ELR (cell line): Measurements from ENCODE around the gene EXOC3L4.

Source experiments
- DNase-seq: peaks from one replicate; pipeline ENCODE4 v3.0.0-alpha.2; 2015; ENCODE audit warnings: low read depth

The EXOC3L4 gene

DNA sequence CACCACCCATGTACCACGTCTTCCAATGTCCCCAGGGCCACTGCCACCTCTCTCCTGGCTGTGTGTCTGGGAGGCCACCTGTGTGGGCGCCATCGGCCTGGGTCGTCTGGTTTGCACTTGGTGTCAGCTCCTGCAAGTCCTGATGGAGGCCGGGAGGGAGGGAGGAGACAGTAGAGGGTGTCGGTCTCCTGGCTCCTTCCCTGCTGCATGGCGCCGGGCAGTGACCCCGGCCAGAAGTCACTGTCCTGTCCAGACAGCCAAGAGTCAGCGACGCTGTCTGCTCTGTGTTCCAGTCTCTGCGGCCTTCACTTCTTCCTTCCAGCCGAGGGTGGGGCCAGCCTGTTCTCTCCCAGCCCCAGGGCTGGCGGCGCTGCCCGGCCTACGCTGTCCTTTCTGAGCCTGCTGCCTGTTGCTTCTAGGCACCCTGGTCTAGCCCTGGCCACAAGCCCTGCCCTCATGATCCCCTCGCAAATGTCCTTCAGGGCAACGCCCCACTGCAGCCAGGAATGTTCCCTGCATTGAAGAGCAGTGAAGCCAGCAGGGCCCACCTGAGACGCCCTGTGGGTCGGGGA lies 23.5 kb upstream of the EXOC3L4 start:
- no peak for DNase-seq

DNA sequence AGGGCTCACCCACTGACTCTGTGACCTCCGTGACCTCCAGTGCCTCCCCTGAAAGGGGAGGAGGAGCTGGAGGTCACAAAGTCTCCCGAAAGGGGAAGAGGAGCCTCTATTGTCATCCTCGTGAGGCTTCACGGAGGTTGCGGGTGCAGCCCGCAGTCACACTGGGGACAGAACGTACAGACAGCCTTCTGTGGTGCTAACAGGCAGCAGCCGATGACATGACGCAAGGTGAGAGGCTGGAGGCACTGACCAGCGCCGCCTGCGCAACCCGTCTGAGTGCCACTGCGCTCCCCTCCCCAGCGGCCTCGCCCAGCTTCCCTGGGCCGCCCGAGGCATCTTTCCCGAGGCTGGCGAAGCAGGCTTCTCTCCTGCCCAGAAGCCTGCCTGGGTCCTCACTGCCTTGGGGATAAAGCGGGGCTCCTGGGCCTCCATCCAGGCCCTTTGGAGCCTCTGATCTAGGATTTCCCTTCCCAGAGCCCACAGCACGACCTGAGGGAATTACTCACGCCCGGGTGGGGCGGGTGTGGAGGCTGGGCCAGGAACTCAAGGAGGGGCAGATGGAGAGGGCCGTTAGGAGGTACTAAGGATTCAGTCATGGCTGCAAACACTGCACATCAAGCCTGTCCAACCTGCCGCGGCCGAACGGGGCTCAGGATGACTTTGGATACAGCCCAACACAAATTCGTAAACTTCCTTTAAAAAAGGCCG lies 22.8 kb upstream of the EXOC3L4 start:
- peak; percentile 36 for DNase-seq

DNA sequence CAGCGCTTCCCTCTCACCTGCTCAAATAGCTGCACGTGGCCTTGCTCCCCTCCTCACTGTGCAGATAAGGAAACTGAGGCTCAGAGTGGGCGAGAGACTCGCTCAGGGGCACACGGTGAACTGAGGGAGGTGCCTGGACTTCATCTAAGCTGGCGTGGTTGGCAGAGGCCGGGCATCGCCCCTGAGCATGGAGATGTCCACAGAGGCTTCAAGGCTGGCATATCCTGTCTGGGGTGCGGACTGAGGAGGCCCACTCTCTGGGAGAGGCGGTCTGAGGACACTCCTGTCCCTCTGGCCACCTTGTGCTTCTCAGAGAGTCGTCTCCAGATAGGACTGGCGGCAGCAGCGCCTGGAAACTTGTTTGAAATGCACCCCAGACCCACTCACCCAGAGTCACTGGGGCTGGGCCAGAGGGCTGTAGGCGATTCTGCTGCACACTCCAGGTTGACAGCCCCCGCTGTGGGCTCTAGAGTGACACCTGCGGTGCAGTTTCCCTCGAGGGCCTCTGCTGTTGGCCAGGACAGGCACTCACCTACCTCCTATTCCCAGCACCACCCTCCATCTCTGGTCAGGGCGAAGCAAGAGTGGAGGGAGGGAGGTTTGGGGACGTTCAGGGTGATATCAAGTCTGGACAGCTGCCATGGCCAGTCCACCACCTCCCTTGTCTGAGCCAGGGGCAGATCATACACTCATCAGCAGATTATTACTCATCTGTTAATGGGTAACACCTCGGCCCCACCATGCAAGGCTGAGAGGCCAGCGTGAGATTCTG lies 21.7 kb upstream of the EXOC3L4 start:
- peak; percentile 17 for DNase-seq

DNA sequence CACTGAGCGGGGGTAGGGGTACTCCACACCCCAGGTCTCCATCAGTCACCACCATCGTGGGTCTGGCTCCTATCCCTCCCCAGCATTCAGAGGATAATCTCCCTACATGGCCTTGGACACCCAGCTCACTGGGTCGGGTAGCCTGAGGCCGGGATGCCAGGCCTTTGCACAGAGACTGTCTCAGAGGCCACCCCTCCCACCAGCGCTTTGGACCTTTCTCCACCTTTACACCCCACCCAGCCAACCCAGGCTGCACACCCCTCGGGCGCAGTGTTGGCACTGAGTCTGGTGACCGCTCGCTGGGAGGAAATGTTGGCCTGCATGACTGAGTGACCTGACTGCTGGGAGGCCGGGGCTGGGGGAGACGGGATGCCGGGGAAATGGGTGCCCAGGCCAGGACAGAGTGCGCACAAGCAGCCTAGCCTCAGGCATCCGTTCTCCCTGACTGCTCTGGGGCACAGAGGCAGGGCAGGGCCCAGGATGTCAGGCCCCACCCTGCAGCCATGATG lies 21.1 kb upstream of the EXOC3L4 start:
- no peak for DNase-seq

DNA sequence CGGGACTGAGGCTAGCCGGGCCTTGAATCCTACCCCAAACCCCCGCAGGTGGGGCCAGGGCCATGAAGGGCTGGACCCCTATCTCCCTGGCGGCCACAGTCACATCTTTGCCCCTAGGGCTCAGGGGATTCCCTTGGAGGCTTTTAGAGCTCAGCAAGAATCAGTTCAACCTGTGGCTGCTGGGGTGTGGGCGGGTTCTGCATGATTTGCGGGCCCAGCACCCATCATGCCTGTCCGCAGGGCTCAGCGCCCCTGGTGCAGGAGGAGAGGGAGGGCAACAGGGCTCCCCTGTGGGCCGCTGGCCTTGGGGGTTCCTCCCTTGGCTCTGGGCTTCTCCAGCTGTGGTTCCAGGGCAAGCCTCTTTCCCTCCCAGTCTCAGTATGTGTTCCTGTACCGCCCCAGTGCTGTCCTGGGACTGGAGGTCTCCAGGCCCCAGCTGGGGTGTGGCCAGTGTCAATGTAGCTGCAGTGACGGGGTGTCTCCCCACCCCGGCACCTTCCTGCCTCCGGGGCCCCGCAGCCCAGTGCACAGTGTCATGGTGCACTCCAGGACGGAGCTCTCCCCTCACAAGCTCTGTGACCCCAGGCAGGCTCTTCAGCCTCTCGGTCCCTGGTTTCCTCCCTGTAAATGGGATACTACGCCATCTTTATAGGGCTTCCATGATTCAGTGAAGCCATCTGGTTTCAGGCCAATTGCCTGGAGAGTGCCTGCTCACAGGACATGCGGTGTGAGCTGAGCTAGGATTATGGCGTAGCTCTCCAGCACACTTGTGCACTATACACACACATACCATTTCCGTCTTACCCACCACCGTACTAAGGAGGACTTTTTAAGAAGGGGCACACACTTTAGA lies 20.4 kb upstream of the EXOC3L4 start:
- DNase-seq: no peak

DNA sequence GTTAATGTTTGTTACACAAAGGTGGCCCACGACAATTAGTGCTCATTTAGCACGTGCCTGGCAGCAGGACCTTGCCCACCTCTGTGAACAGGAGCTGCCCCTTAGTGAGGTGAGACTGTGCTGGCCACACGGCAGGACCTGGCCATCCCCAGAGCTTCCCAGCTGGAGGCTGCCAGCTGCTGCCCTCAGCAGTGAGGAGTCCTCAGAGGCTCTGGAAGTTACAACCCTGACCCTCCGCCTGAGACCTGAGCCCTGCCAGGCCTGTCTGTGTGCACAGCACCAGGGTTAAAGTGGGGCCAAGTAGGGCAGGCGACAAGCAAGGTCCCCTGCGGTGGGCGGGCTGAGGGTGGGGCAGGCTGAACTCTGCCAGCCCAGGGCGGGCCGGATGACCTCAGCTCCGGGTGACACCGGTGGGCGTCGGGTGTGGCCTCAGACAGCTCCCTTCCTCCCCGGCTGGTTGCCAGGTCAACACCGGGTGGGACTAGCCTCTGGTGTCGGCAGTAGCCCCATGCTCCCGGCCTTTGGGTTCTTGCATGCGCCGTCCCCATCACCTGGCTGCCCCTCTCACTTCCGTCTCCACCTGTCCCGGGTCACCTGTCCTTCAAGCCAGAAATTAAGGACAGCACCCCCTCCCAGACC lies 19.7 kb upstream of the EXOC3L4 start:
- DNase-seq: peak; percentile 47

DNA sequence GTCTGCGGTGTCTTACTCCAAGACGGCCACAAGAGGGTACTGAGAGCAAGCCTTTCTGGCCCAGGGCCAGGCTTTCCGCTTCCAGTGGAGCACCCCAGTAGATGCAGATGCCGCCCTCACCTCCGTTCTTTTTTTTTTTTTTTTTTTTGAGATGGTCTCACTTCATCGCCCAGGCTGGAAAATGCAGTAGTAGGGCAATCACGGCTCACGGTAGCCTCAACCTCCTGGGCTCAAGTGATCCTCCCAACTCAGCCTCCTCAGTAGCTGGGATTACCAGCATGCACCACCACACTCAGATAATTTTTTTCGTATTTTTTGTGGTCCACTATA lies 16.1 kb upstream of the EXOC3L4 start:
- DNase-seq: peak; percentile 90

DNA sequence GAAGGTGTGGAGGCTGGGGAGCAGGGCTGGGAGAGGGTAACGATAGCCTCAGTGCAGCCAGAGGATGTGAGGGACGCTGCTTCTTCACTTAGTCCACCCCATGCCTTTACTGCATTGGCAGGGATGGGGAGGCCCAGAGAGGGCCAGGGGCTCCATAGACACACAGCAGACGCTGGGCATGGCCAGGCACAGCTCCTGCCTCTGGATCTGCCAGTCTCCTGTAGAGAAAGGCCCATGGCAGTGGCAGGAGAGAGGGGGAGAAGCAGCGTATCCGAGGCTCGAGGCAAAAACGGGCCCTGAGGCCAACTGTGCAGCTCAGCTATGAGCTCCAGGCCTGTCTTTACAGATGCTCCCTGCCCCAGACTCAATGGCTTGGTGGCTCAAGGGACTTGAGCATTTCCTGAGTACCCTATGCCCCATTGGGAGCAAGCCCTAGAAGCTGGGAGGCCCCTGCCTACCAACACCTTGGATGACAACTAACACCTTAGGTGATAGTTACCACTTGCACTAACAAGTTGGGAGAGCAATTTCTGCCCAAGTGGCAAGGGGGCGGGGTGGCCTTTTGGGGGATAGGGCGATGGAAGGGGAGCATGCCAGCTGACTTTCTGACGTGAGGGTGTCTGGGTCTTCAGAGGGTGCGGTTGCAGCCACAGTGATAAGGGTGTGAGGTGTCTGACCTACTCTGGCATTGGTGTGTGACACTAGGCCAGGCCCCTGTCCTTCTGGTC lies 15.5 kb upstream of the EXOC3L4 start:
- no peak for DNase-seq

DNA sequence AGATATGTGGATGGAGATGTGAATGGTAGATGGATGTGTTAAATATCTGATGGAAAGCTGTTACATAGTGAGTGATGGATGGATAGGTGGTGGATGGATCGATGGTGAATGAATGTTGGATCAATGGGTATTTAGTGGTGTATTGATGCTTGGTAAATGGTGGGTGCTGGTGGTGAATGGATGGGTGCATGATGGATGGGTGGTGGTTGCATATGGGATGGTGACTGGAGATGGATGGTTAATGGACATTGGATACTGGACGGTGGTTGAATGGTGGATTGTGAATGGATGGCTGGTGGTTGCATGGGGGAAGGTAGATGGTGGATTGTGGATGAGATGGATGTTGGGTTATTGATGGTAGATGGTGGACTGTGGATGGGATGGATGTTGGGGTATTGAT lies 12.6 kb upstream of the EXOC3L4 start:
- DNase-seq: no peak

DNA sequence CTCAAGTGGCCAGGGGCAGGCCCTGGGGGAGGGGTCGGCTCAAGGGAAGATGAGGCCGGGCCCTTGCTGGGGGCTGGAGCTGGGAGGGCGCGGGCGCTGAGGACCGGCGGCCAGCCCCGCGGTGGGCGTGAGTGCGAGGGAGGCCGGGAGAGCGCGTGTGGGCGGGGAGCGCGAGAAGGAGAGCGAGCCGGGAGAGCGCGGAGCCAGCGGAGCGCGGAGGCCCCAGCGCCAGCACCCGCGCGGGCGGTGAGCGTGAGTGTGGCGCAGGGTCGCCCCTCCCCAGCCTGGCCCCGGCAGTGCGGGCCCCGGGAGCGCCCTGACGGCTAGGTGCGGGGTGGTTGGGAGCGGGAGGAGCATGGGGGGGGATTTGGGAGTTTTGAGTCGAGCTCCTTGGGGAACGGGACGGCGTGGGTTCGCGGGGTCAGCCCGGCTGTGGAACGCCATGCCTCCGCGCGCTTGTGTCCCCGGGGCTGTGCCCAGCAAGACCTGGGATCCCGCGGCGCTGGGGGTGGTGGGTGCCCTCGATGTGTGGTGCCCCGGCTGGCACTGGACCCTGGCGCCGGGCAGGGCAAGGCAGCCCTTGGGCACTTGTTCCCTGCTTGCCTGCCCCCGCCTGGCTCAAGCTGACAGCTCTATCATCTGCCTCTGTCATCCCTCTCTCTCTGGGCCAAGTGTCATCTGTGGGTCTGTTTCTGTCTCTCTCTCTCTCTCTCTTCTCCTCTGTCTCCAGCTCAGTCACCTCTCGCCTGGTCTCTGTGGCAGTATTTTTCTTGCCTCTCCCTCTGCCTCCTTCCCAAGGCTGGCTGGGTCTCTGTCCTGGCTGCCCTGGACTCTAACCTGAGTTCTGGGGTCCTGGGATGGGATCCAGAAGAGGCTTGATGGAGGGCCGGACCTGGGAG lies 10.3 kb upstream of the EXOC3L4 start, which contains the start of gene LBHD2:
Gene LBHD2 (plus strand): TSS at position 190 of the 899 bp plus-strand sequence. CDS start 1,803 bp downstream, outside the sequence.
- no peak for DNase-seq

DNA sequence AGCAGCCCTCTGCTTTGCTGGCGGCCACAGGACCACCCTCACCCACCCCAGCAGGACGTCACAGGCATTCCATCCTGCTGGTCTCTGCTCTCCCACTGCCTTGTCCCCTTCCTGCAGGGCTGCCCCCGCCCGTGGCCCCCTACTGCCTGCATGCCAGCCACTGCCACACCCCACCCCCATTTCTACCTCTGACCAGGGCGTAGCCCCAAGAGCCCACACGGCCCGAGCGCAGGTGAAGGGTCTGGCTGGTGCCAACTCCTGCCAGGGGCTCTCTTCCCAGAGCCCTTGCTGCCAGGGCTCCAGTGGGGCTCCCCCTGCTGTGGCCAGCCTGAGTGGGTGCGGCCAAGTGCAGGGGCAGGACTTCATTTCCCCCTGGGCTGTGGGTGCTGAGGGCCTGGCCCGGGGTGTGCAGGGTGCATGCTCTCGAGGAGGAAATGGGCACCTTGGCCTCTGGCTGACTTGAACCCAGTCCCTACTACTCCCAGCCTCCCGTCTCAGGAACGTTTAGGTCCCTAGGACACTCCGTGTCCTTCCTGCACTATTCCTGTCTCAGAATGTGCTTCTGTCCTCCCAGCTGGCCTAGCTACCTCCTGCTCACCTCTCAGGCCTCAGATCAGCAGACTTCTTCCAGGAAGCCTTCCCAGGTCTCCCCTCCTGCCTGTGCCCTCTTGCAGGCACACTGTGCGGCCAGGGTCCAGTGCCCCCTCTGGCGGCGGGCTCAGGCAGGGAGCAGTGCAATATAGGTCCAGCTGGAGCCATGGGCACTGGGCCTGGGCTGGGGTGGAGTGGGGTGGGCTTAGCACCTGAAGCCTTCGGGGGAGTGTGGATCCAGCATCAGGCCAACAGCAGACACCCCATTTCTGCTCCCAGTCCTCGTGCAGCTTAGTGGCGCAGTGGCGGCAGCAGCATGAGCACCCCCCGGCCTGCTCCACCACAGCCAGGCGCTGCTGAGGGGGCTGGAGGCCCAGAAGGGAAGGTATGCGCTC lies 9.1 kb upstream of the EXOC3L4 start:
- no peak for DNase-seq

DNA sequence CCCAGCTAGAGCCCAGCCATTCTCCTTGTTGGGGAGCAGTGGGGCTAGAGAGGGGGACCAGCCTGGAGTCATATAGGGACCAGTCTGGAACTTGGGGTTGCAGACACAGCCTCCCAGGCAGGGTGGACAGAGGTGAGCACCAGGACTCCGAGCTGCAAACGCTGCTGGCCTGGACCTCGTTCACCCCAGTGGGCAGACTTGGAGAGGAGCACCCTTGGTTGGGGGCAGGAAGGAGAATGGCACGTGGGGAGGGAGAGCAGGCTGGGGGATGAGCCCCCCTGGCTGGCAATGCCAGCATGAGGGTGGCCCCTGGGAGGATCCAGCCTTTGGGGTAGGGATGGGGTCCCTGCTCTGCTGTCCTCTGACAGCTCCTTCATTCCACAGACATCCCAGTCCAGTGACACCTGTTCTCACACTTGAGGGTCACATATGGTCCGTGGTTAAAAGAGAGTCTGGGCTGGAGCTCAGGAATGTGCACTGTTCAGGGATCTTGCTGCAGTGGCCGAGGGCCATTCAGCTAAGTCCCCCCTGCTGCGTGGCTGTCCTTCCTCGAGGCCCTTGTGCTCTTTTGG lies 7.7 kb upstream of the EXOC3L4 start:
- no peak for DNase-seq

DNA sequence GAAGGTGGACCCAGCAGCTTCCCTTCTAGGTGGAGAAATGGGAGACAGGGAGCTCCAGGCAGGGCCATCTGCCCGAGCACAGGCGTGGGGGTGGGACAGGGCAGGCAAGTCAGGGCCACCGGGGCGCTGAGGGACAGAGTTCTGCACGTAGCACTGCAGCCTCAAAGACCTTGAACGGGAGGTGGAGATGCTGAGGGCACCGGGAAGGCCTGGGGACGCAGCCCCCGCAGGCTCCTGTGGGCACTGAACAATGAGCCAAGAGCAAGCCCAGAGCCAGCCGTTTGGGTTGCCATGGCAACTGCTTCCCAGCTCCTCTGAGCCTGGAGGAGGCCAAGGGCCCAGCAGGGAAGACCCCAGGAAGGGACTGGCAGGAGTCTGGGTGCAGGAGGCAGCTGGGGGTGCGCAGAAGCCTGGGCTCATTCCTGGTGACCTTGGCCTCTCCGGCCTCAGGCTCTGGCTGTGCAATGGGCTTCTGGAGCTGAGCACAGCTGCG lies 7.1 kb upstream of the EXOC3L4 start:
- DNase-seq: no peak

DNA sequence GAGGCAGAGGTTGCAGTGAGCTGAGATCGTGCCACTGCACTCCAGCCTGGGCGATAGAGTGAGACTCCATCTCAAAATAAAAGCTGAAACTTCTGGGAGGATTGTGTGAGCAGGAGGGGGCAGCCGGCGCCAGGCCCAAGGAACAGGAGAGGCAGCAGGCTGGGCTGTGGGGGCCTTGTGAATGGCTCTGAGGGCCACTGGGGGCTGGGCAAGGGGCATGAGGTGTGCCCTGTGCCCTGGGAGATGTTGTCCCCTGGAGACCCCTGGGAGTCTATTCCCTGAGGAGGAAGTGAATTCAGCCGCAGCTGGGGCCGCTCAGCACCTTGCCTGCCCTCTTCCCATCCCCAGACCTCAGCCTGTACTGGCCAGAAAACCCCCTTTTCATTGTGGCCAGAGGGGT lies 5.6 kb upstream of the EXOC3L4 start:
- no peak for DNase-seq

DNA sequence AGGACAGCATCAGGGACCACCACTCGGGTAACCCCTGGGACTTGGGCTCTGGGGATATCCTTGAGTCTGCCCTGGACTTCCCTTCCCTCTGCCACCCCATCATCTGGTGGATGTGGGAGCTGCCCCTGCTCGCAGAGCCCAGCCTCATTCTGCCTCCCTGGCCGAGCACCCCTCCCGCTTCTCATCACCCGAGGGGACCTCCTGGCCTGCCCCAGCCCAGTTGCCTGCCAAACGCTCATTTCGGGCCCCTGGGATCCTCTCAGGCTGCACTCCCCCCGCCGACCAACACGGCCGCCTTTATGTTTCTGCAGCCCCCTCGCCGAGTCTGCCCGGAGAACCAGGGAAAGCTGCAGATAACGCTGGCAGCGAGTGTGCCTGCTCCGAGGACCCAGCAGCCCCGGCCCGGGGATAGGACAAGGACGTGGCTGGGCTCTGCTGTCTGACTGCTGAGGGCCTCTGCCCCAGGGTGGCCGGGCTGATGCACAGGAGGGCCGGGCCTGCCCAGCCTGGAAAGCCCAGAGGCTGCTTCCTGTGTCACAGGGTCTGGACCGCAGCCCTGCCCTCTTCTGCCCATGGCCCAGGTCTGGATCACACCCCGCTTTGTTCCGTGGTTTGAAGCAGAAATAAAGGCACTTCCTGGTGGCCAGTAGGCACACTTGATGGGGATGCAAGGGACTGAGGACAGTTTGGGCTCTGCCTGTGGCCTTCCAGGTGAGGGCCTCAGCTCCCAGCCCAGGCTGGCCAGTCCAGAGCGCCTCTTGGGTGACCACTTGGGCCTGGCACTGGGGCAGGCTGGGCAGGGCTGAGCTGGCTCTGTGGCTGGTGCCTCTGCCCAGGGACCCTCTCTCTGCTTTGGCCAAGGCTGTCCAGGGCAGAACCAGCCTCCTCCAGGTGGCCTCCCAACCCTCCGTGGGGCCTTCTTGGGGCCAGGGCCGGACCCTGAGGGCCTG lies 4.9 kb upstream of the EXOC3L4 start:
- DNase-seq: no peak

DNA sequence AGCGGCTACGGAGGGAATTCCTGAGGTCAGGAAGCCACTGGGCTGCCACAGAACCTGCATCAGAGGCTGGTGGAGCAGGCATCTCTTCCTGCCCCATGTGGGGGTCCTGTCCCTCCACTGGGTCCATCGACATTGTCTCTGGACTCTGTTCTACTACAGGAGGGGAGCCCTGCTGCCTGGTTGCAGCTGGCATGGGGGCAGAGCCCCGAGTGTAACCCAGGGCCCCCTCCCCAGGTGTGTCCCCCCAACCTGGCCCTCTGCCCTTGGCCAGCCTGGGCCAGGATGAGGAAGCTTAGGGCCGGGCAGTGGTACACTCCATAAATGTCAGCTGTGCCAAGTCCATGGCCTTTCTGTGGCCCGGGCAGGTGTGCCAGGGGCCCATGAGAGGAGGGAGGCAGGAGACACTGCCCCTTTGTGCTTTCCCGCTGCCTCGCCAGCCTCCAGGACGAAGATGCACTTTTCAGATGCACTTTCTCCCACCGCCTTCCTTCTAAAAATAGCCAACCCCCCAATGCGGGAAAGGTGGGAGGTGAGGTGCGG lies 4.0 kb upstream of the EXOC3L4 start:
- no peak for DNase-seq
